Retinal pigment epithelial cell (primary cell): ENCODE results near the gene PDE4D.

Experiments
- DNase-seq: peaks from one replicate; pipeline ENCODE4 v3.0.0-alpha.2; 2010; ENCODE audit warnings: low read depth
- H3K4me3 ChIP-seq: 2 replicates; pipeline ENCODE4 v1.5.1; 2011; ENCODE audit warnings: mild to moderate bottlenecking, low read length, control low read depth, moderate library complexity
- TF ChIP-seq, protein P1 (sequence below): conservative IDR thresholded peaks from 2 replicates; pipeline ENCODE4 v1.5.1; 2011; ENCODE audit warnings: low read depth, low read length, control low read depth, inconsistent platforms

PDE4D gene

DNA sequence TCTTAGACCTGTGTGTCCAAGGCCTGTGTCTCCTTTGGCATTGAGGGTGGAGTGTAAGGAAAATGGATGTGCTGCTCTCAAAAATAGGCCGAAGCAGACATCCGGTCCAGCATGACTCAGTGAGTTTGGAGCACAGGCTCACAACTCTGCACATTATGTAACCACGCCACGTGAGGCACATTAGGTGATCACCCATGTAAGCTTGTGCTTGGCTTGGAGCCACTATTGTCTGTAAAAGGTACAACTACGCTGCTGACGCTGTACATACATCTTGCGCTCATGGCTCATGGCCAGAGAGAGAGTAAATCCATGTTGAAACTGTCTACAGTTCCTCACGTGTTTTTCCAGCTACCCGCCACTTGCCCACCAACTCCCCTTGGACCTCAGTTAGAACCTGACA, 177.5 kb downstream of the PDE4D start:
- H3K4me3 ChIP-seq = no peak overlapping the region
- TF ChIP-seq, protein P1, sequence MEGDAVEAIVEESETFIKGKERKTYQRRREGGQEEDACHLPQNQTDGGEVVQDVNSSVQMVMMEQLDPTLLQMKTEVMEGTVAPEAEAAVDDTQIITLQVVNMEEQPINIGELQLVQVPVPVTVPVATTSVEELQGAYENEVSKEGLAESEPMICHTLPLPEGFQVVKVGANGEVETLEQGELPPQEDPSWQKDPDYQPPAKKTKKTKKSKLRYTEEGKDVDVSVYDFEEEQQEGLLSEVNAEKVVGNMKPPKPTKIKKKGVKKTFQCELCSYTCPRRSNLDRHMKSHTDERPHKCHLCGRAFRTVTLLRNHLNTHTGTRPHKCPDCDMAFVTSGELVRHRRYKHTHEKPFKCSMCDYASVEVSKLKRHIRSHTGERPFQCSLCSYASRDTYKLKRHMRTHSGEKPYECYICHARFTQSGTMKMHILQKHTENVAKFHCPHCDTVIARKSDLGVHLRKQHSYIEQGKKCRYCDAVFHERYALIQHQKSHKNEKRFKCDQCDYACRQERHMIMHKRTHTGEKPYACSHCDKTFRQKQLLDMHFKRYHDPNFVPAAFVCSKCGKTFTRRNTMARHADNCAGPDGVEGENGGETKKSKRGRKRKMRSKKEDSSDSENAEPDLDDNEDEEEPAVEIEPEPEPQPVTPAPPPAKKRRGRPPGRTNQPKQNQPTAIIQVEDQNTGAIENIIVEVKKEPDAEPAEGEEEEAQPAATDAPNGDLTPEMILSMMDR = no peak
- DNase-seq = no peak

DNA sequence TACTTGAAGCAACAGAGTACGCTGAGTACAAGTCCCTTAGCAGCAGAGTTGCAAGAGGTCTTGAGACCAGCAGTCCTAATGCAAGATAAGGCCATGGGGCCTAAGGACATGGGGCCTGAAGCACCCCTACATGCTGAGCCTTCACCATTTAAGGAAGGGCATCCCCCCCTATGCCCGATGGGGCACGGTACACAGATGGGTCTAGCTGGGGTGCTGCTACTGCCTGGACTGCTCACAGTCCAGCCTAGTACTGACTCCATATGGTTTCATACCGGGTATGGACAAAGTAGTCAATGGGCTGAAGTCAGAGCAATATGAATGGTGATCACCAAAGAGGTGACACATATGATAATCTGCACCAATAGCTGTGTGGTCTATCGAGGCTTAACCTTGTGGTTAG, 178.3 kb downstream of the PDE4D start:
- TF ChIP-seq, protein P1 = no peak
- no peak for DNase-seq
- H3K4me3 ChIP-seq = no peak overlapping the region

DNA sequence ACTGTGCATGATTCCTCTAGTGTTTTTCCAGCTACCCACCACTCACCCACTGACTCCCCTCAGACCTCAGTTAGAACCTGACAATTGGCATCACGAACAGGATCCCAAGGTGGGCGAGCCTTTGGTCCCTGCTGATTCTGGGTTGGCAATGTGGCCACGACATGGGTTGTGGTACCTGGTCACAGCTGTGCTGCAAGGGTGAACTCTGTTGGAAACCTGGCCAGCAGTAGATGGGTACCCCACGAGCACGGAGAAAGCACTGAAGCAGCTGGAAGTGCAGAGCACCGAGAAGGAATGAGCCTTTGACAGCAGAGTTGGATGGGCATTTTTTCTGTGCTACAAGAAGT, 180.1 kb downstream of the PDE4D start:
- DNase-seq = no peak
- H3K4me3 ChIP-seq = no peak overlapping the region
- TF ChIP-seq, protein P1 = no peak

DNA sequence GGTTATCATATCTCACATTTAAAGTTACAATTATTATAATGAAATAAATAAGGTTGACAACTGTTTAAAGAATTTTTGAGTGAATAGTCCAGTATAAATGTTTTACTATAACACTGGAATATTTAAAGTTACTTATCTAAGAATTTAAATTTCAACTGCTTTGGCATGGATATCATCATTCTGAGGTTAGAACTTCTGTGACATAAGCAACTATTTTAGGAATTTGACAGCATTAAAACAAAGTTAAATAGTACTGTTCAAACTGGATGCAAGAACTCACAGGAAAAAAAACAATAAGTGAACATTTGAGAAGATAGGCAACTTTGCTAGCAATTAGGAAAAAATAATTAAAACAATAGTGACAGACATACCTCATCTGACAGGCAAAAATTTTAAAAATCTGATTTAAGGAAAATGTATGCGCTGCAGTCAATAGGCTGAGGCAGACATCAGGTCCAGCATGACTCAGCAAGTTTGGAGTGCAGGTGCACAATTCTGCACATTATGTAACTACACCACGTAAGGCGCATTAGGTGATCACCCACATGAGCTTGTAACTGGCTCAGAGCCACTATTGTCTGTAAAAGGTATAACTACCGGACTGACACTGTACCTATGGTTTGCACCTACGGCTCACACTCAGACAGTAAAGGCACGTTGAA, 180.6 kb downstream of the PDE4D start:
- TF ChIP-seq, protein P1 = no peak
- no peak for DNase-seq
- no peak overlapping the region for H3K4me3 ChIP-seq

DNA sequence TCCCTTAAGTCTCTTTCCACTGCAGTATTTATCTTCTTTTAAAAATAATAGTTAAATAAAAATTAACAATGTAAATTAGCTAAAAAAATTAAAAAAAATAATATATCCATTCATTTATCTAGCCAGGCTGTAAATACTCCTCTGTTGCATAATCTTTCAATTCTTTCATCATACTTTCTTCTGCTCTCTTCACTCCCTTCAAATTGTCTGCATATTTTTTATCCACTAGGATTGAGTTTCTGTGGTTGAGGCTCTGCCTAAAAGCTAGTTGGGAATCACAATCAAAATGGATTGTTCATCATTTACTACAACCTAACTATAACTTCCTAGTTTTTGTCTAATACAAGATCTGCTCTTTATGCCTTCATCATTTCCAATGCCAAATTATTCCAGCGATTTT, 182.2 kb downstream of the PDE4D start:
- TF ChIP-seq, protein P1 = no peak
- no peak overlapping the region for H3K4me3 ChIP-seq
- DNase-seq = no peak

DNA sequence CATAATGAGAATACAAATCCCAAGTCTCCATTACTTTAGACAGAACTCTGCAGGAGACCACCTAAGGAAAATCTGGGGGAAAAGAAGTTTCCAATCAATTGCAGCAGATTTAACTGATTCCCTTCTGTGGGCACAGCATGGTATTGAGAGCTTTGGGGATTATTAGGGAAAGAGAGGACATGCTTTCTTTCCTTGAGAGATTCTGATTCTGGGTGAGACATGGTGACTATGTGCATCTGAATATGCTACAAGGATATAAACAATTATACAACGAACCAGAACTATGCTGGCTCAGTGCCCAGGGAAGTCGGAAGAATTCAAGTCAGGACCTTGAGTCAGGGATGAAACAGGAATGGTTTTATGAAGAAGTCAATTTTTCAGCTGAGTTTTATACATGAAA, 183.7 kb downstream of the PDE4D start:
- no peak overlapping the region for H3K4me3 ChIP-seq
- TF ChIP-seq, protein P1 = no peak
- no peak for DNase-seq

DNA sequence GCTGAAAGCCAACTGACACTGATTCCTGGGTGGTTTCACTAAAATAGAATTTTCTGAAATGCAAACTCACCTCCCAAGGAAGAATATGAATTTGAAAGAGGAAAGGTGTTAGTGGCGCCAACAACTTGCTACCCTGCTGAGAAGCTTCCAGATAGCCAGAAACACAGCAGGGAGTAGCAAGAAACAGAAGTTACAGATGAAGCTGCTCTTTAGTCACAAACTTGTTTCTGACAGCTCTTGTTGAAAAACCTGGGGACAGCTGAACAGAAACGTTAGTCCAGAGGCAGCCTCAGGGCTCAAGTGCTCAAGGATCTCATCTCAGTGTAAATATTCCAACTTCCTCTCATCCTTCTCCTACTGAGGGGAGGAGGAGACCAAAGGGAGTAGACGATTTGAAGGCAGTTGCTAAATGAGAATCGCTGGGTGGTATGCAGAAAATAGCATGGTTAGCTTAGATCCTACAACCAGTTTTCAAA, 184.1 kb downstream of the PDE4D start:
- no peak overlapping the region for H3K4me3 ChIP-seq

More for the DNA sequence above, 184.1 kb downstream of the PDE4D start:
- no peak for DNase-seq
- TF ChIP-seq, protein P1 = no peak
